ENCODE measurements around the gene SNTA1. TPM values are rescaled to one million over a fixed set of nuclear protein-coding genes. Genes with fewer than 3 reads are reported as not detected.
A peak's percentile ranks its signal among the peaks of the same experiment; 100 is the strongest.

Gene SNTA1
- total and polyA plus RNA-seq, 2 of the 13 experiments (the other 11 are each of a cell fraction or from before 2014, with no cell fraction given): 16.4 to 18.3 TPM

DNA sequence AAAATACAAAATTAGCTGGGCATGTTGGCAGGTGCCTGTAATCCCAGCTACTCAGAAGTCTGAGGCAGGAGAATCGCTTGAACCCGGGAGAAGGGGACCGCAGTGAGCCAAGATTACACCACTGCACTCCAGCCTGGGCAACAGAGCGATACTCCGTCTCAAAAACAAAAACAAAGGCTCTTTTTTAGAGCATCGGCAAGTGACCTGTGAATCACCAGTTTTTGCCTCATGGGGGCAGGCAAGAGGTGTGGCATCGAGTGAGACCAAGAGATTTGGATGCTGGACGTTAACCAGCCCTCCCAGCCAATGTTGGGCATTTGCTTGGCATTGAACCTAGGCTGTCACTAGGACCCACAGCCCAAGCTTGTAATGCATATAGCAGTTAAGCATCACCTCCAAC is 27.6 kb downstream of the SNTA1 start:
- Histone ChIP-seq H3K79me2 (ENCODE audit: insufficient read depth, low read length) (no peaks in the 10 kb centered on the region), H3K9me3 (ENCODE audit: low read length) (no peaks in the 10 kb centered on the region), H2AFZ (ENCODE audit: low read length) (no peak overlapping the region), H3K4me1 (ENCODE audit: insufficient read depth, low read length) (no peaks in the 10 kb centered on the region), H3K27ac (ENCODE audit: extremely low read length, insufficient read depth, low read length) (no peak overlapping the region), H3K36me3 (replicated peaks in 1 of 2; ENCODE audit: control insufficient read depth in 1 of 2, insufficient read depth in 2 of 2, low read length in 2 of 2) (peaks cover 18 to 20% of the 10 kb centered on the region in 2 experiments), H3K4me2 (ENCODE audit: low read depth, low read length) (no peak overlapping the region), H3K4me3 (replicated peaks in 1 of 3; ENCODE audit: insufficient read depth in 1 of 3, low read depth in 2 of 3, low read length in 3 of 3) (no peak overlapping the region), H3K27me3 (ENCODE audit: control insufficient read depth in 1 of 2, insufficient read depth in 2 of 2, low read length in 2 of 2) (no peaks in the 10 kb centered on the region), H4K20me1 (ENCODE audit: insufficient read depth, low read length) (no peaks in the 10 kb centered on the region), H3K9ac (ENCODE audit: insufficient read depth, low read depth, low read length) (no peak overlapping the region)
- POLR2A ChIA-PET: no interaction called here
- CTCF ChIA-PET (ENCODE audit: low intra/inter-chr PET ratio, low total read pairs): interaction anchor here (1.4 kb wide), 1 partner anchor 237 kb away, joined by 4 read pairs; no protein-coding TSS in a partner anchor
- ATAC-seq: peak; percentile 70
- peak; percentile 80 for FAIRE-seq
- 66% methylated on average over 8 of the region's 8 CpGs for WGBS (ENCODE audit: low lambda C conversion rate)
- peak; percentile 56 for DNase-seq (ENCODE audit: low spot score)
- no TSS peak for BruUV-seq (replicated peaks)
- in situ Hi-C loops (cut with HindIII; ENCODE audit: extremely low pct_ligation_motif_present, low pct_unique_long_range_greater_than_20kb) (no loop called here), intact Hi-C loops (cut with micrococcal nuclease; ENCODE audit: unreplicated experiment) (no loop called here)
- TF ChIP-seq ZNF205 (CRISPR knock-in tag; IDR thresholded peaks at IDR 0.05) (0 out of 2 replicates have a peak, but pooled peaks have one; percentile 24), MYNN (CRISPR knock-in tag; IDR thresholded peaks at IDR 0.05; ENCODE audit: low read depth) (no peak), ZNF335 (CRISPR knock-in tag; IDR thresholded peaks at IDR 0.05) (no peak), ERF (CRISPR knock-in tag; IDR thresholded peaks at IDR 0.05) (0 out of 2 replicates have a peak, but pooled peaks have one; percentile 43), FOSL2 (CRISPR knock-in tag; IDR thresholded peaks at IDR 0.05) (peak; percentile 51; the same call in 1 of the 2 replicates), CBX5 (CRISPR knock-in tag; IDR thresholded peaks at IDR 0.05; ENCODE audit: borderline replicate concordance) (peak; percentile 46; the same call in 1 of the 2 replicates), MTERF4 (CRISPR knock-in tag; IDR thresholded peaks at IDR 0.05) (0 out of 2 replicates have a peak, but pooled peaks have one; percentile 41), GFI1 (CRISPR knock-in tag; IDR thresholded peaks at IDR 0.05; ENCODE audit: borderline replicate concordance) (peak; percentile 60; the same call in 1 of the 2 replicates), SMC3 (IDR thresholded peaks at IDR 0.05; ENCODE audit: low read length) (peak; percentile 55; the same call in 1 of the 2 replicates), CEBPG (CRISPR knock-in tag; IDR thresholded peaks at IDR 0.05) (0 out of 2 replicates have a peak, but pooled peaks have one; percentile 10), ZBTB38 (CRISPR knock-in tag; IDR thresholded peaks at IDR 0.05) (peak; percentile 60), CTCF (CRISPR knock-in tag; IDR thresholded peaks at IDR 0.05) (peak; percentile 74), STAG1 (CRISPR knock-in tag; IDR thresholded peaks at IDR 0.05) (peak; percentile 73), ZSCAN25 (CRISPR knock-in tag; IDR thresholded peaks at IDR 0.05) (no peak), TBX2 (CRISPR knock-in tag; IDR thresholded peaks at IDR 0.05; ENCODE audit: borderline replicate concordance) (0 out of 2 replicates have a peak, but pooled peaks have one; percentile 17), XRCC5 (optimal IDR thresholded peaks at IDR 0.05; ENCODE audit: low read length) (peak; percentile 20), ETV6 (CRISPR knock-in tag; conservative IDR thresholded peaks at IDR 0.05) (no peak)
- TF ChIP-seq, protein P1, sequence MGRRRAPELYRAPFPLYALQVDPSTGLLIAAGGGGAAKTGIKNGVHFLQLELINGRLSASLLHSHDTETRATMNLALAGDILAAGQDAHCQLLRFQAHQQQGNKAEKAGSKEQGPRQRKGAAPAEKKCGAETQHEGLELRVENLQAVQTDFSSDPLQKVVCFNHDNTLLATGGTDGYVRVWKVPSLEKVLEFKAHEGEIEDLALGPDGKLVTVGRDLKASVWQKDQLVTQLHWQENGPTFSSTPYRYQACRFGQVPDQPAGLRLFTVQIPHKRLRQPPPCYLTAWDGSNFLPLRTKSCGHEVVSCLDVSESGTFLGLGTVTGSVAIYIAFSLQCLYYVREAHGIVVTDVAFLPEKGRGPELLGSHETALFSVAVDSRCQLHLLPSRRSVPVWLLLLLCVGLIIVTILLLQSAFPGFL (CRISPR knock-in tag; IDR thresholded peaks at IDR 0.05): no peak
- TF ChIP-seq, protein P2, sequence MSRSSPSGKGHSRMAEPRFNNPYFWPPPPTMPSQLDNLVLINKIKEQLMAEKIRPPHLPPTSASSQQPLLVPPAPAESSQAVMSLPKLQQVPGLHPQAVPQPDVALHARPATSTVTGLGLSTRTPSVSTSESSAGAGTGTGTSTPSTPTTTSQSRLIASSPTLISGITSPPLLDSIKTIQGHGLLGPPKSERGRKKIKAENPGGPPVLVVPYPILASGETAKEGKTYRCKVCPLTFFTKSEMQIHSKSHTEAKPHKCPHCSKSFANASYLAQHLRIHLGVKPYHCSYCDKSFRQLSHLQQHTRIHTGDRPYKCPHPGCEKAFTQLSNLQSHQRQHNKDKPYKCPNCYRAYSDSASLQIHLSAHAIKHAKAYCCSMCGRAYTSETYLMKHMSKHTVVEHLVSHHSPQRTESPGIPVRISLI (CRISPR knock-in tag; IDR thresholded peaks at IDR 0.05; ENCODE audit: borderline replicate concordance): 0 out of 2 replicates have a peak, but pooled peaks have one; percentile 13
